ENCODE data around the gene SHB. TPM values are rescaled to one million over a fixed set of nuclear protein-coding genes. Genes with fewer than 3 reads are reported as not detected.

Gene SHB
- total RNA-seq, 1 donor from 2014 or later: 0.44 TPM

DNA sequence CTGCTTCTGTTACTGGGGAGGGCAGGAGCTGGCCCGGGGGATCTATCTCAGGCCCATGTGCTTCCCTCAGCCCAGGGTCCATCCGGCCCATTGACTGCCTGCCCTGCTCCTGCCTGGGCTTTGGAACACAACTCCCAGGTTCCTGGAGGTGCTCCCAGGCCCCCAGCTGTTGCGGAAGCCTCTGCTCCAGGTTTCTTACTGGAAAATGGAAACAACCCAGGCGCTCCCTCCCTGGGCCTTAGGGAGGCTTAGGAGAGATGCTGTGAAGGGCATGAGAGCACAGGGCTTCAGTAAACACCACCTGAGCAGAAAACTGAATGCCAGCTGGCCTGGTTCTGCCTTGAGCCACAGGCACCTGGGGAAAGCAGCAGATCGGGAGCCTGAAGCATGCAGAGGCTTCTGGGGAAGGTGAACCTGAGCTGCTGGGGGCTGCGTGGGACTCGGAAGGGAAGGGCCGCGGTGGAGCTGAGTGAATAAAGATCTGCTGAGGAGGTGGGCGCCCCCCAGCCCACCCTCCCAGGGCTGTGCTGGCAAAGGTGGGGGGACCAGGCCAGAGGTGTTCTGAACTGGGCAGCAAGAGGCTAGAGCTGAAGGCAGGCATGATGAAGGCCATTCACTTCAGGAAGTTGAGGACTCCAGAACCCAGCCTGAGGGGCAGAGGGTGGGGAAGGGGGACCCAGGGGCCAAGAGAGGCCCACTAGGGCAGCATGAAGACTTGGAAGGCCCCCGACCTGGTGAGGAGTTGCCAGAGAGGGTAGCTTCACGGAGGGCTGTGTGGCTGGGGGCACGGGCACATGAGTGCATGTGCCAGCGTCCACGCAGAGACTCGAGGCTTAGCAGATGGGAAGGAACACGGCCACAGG, 64.8 kb downstream of the SHB start:
- POLR2A ChIA-PET: no interaction called here
- intact Hi-C loops (cut with micrococcal nuclease): no loop called here
- Mint-ChIP-seq H3K36me3 (ENCODE audit: low read depth) (no peaks in the 10 kb centered on the region), H3K27me3 (no peaks in the 10 kb centered on the region), H3K9me3 (no peaks in the 10 kb centered on the region), H3K27ac (no peak overlapping the region), H3K4me1 (peaks cover 9% of the 10 kb centered on the region), H3K4me3 (no peak overlapping the region)
- CTCF ChIA-PET: no interaction called here
- ATAC-seq (ENCODE audit: low read depth): no peak
- TF ChIP-seq, protein P1, sequence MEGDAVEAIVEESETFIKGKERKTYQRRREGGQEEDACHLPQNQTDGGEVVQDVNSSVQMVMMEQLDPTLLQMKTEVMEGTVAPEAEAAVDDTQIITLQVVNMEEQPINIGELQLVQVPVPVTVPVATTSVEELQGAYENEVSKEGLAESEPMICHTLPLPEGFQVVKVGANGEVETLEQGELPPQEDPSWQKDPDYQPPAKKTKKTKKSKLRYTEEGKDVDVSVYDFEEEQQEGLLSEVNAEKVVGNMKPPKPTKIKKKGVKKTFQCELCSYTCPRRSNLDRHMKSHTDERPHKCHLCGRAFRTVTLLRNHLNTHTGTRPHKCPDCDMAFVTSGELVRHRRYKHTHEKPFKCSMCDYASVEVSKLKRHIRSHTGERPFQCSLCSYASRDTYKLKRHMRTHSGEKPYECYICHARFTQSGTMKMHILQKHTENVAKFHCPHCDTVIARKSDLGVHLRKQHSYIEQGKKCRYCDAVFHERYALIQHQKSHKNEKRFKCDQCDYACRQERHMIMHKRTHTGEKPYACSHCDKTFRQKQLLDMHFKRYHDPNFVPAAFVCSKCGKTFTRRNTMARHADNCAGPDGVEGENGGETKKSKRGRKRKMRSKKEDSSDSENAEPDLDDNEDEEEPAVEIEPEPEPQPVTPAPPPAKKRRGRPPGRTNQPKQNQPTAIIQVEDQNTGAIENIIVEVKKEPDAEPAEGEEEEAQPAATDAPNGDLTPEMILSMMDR (IDR thresholded peaks at IDR 0.05): no peak
- DNase-seq: no peak

DNA sequence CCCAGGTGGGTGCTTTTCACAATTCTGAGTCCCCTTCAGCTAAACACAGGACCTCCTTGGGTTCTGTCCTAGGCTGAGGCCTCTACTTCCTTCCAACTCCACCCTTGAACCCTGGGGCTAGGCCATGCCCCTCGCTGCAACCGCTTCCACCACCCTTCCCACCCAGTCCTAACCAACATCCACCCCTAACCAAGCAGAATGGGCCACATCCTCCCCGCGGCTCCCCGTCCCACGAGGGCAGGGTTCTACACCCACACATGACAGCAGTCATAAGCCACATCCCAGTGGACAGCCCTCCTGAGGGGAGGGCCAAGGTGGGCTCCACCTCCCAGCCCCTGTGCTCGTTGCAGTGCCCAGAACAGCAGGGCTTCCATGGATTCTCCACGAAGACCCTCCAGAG, 65.8 kb downstream of the SHB start:
- POLR2A ChIA-PET: no interaction called here
- TF ChIP-seq, protein P1 (IDR thresholded peaks at IDR 0.05): no peak
- H3K27ac Mint-ChIP-seq: no peak overlapping the region
- no peak for DNase-seq
- no peaks in the 10 kb centered on the region for H3K27me3 Mint-ChIP-seq
- CTCF ChIA-PET: no interaction called here
- H3K36me3 Mint-ChIP-seq (ENCODE audit: low read depth): no peaks in the 10 kb centered on the region
- intact Hi-C loops (cut with micrococcal nuclease): no loop called here
- H3K4me3 Mint-ChIP-seq: no peak overlapping the region
- no peak for ATAC-seq (ENCODE audit: low read depth)
- no peaks in the 10 kb centered on the region for H3K9me3 Mint-ChIP-seq
- peaks cover 4% of the 10 kb centered on the region for H3K4me1 Mint-ChIP-seq

DNA sequence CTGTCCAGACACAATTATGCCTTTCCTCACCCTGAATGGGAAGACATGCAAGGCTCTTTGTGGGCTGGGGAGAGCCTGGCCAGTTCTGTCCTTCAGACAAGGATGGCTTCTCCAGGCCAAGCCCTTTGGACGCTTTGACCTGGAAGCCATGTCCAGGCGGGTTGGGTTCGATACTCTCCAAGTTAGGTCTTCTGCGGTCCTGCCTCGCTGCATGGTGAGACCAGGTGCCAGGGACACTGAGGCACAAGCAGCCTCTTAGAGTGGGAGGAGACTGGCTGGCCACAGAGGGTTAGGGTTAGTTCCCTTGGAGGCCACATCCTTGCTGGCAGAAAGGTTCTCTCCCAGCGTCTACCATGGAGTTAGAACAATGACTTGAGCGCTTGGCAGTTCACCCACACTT, 67.6 kb downstream of the SHB start:
- H3K27ac Mint-ChIP-seq: no peak overlapping the region
- H3K27me3 Mint-ChIP-seq: no peaks in the 10 kb centered on the region
- no peak overlapping the region for H3K4me3 Mint-ChIP-seq
- no peaks in the 10 kb centered on the region for H3K36me3 Mint-ChIP-seq (ENCODE audit: low read depth)
- intact Hi-C loops (cut with micrococcal nuclease): no loop called here
- ATAC-seq (ENCODE audit: low read depth): no peak
- H3K9me3 Mint-ChIP-seq: no peaks in the 10 kb centered on the region
- DNase-seq: no peak
- no peaks in the 10 kb centered on the region for H3K4me1 Mint-ChIP-seq
- TF ChIP-seq, protein P1 (IDR thresholded peaks at IDR 0.05): no peak
- ChIA-PET CTCF (no interaction called here), POLR2A (no interaction called here)

DNA sequence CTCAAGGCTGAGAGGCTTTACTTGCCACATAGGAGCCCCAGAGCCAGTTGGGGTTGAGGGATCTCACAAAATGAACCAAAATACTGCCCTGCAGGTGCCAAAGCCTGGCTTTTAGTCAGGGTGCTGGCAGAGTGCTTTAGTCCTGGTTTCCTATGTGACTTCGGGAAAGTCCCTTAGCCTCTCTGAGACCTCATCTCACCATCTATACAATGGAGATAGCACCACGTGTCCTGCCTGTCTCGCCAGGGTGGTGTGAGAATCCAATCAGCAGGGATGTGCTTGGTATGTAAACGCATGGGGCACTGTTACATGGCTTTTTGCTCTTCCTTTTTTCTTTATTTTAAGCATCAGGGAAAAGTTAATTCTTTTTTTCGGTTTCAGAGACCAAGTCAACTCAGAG, 68.3 kb downstream of the SHB start:
- Mint-ChIP-seq H3K27me3 (no peaks in the 10 kb centered on the region), H3K27ac (no peak overlapping the region), H3K4me3 (no peak overlapping the region), H3K4me1 (no peaks in the 10 kb centered on the region), H3K9me3 (no peaks in the 10 kb centered on the region), H3K36me3 (ENCODE audit: low read depth) (no peaks in the 10 kb centered on the region)
- no peak for ATAC-seq (ENCODE audit: low read depth)
- ChIA-PET CTCF (no interaction called here), POLR2A (no interaction called here)
- DNase-seq: no peak
- TF ChIP-seq, protein P1 (IDR thresholded peaks at IDR 0.05): no peak
- intact Hi-C loops (cut with micrococcal nuclease): no loop called here

DNA sequence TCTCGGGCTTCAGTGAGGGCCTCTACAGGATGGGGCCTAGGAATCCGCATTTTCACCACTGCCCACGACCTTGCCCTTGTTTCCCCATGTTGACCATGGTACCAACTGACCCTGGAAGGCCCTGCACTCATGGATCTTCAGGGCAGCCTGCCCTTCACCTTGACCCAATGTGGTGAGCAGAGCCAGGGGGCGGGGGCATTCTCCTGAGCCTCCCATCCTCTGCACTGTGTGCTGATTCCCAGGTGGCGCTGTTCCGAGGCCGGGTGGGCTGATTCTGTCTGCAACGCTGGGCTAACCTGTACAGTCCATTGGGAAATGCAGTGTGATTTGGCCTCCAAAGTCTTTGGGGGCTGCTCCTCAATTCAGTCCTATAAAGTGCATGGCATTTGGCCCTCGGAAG, 68.7 kb downstream of the SHB start:
- H3K4me3 Mint-ChIP-seq: no peak overlapping the region
- no peak for ATAC-seq (ENCODE audit: low read depth)
- H3K4me1 Mint-ChIP-seq: no peaks in the 10 kb centered on the region
- no peak overlapping the region for H3K27ac Mint-ChIP-seq
- H3K9me3 Mint-ChIP-seq: no peaks in the 10 kb centered on the region
- TF ChIP-seq, protein P1 (IDR thresholded peaks at IDR 0.05): no peak
- ChIA-PET POLR2A (no interaction called here), CTCF (no interaction called here)
- H3K27me3 Mint-ChIP-seq: no peaks in the 10 kb centered on the region
- intact Hi-C loops (cut with micrococcal nuclease): no loop called here
- H3K36me3 Mint-ChIP-seq (ENCODE audit: low read depth): no peaks in the 10 kb centered on the region
- no peak for DNase-seq
